Measurements from ENCODE around the gene NHSL2.
"Not testable (repeated sequence)": the region's sequence is repeated elsewhere in the genome, so short reads cannot be mapped to it uniquely, and the experiment has no call there.

The NHSL2 gene

GRCh38 chrX:71910643-71910985 lies at the start of gene NHSL2:
TSS of gene NHSL2 (plus strand) at chrX:71910845.
- peak; percentile 27 for DNase-seq

- DNase-seq: no peak
Measured at GRCh38 chrX:71867680-71868079, 43.0 kb upstream of the NHSL2 start.

DNA sequence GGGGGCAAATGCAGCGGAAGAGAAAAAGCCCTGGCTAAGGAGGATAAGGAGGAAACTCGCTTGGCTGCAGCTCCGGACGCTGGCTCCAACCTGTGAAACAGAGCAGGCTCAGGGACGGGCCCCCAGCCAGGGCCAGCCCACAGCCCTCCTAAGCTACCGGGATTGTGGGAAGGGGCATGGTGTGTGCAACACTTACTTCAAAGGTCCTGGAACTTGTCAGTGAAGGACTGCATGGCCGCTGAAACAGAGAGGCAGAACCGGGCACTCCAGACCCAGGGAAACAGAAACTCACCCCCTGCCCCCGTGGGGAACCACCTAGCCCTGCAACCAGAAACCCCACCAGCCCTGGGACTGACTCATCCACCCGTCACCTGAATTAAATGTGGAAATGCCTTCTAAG lies 41.1 kb upstream of the NHSL2 start:
- not testable (repeated sequence) for DNase-seq

- DNase-seq: no peak
Measured at GRCh38 chrX:71870208-71871098, 40.2 kb upstream of the NHSL2 start.

DNA sequence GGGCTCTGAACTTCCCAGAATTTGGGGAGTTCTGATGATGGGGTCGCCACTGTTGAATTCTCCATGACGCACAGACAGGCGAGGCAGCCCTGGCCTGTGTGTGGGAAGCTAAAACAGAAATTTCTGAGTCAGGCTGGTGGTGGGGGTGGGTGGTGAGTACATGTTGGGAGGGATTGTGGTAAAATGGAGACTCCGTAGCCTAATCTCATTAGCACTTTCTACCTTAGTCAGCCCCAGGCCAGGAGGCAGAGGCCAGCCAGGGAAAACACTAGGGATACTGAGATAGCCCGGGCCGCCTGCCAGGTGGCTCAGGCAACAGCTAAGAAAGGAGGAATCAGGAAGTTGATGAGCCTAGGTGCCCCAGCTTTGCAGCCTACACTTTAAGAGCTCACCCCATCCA lies 39.3 kb upstream of the NHSL2 start:
- DNase-seq: peak; percentile 66

- no peak for DNase-seq
Measured at GRCh38 chrX:71872542-71873458, 37.8 kb upstream of the NHSL2 start.

- no peak for DNase-seq
Measured at GRCh38 chrX:71873459-71873833, 37.2 kb upstream of the NHSL2 start.

GRCh38 chrX:71876841-71877240 lies 33.8 kb upstream of the NHSL2 start:
- DNase-seq: not testable (repeated sequence)

- no peak for DNase-seq
Measured at GRCh38 chrX:71885099-71885498, 25.5 kb upstream of the NHSL2 start.

DNA sequence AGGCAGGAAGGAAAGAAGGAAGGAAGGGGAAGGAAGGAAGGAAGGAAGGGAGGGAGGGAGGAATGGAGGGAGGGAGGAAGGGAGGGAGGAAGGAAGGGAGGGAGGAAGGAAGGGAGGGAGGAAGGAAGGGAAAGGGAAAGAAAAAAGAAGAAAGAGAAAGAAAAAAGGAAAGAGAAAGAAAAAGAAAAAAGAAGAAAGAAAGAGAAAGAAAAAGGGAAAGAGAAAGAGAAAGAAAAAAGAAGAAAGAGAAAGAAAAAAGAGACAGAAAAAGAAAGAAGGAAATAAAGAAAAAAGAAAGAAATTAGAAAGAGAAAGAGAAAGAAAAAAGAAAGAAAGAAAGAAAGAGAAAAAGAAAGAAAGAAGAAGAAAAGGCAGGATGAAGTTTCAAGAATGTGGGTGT lies 15.0 kb upstream of the NHSL2 start:
- DNase-seq: no peak

GRCh38 chrX:71906144-71906543 lies 4.5 kb upstream of the NHSL2 start:
- DNase-seq: no peak

DNA sequence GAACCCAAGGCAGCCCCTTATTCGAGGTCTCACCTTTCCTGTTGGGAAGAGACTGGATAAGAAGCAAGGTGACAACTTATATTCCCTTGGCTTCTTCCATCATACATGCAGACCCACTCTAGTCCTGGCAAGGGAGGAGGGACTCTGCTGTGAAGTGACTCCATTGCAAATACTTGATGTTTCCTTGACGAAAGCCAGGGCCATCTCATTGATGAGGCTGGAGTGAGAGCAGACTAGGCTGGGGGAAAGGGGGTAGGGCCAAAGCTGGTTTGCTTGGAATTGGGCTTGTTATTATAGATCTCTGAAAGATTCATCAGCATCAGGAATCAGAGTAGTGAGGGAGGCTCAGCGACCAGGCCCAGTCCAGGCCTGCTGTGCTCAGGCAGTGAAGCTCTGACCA lies 2.3 kb upstream of the NHSL2 start:
- DNase-seq: no peak

- peak; percentile 34 for DNase-seq
Measured at GRCh38 chrX:71909956-71910355, 689 bp upstream of the NHSL2 start.

DNA sequence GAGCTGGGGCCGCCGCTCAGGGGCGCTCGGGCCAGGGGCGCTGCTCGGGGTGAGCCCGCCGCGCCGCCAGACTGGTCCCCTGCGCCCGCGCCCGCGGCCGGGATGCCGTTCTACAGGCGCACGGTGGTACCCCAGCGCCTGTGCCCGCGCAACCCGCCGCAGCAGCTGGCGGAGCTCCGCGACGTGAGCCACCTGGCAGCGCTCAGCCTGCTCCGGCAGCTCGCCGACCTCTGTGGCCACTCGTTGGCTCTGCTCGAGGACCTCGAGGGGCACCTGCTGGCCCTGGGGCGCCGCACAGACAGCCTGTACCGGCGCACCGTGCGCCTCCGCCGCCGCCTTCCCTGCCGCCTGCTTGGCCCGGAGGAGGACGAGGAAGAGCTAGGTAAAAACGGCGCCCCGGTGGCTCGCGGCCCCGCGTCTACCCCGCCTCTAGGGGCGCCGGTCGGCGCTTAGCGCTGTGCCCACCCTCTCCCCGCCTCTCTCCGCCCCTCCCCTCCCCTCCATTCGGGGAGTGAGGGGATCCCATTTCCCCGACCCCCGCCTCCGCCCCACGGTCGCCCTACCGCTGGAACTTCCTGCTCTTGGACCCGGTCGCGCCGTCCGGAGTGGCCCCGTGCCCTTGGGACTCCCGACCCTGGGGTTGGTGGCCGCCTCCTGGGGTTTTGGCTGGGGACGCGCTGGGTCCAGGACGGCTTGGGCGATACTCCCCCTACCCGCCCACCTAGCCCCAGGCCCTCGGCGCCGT lies 513 bp downstream of the NHSL2 start:
- DNase-seq: no peak

GRCh38 chrX:71911731-71912050 lies 1.0 kb downstream of the NHSL2 start:
- no peak for DNase-seq

- DNase-seq: no peak
Measured at GRCh38 chrX:71912156-71912555, 1.5 kb downstream of the NHSL2 start.

GRCh38 chrX:71913156-71913950 lies 2.7 kb downstream of the NHSL2 start:
- no peak for DNase-seq

GRCh38 chrX:71917621-71918343 lies 7.1 kb downstream of the NHSL2 start:
- DNase-seq: peak; percentile 71

DNA sequence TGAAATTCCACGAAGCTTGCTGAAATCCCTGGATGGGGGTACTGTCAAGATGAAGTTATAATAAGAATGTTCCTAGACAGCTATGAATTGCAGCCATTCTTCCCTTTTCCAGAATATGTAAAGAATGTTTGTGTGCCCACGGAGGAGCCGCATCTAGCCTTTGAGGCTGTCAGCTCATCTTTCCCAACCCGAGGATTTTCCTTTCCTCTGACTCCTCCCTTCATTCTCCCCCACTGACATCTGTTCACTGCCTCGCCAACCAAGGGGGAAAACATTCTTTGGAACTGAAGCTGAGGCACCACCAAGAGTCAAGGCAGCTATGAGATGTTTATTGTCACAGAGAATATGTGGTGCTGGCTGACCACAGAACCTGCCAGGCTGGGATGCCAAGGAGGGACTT lies 8.8 kb downstream of the NHSL2 start:
- DNase-seq: peak; percentile 82

- no peak for DNase-seq
Measured at GRCh38 chrX:71919886-71920285, 9.2 kb downstream of the NHSL2 start.

DNA sequence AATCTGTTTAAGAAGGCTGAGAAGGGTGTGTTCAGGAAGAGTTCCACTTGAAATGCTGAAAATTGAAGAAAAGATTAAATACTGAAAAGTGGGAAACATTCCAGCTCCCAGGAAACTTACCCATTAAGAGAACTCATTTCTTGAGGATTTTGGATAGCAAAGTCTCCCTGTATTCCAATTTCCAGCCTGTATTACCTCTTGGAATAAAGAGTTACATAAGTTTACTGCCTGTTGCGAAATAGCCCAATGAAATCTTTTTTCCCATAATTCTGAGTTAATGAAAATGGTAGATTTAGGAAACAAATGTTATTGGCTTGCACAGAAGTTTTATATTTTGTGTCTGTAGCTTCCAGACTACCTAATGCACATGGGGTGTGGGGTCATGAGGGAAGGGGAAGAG lies 12.0 kb downstream of the NHSL2 start:
- DNase-seq: no peak

DNA sequence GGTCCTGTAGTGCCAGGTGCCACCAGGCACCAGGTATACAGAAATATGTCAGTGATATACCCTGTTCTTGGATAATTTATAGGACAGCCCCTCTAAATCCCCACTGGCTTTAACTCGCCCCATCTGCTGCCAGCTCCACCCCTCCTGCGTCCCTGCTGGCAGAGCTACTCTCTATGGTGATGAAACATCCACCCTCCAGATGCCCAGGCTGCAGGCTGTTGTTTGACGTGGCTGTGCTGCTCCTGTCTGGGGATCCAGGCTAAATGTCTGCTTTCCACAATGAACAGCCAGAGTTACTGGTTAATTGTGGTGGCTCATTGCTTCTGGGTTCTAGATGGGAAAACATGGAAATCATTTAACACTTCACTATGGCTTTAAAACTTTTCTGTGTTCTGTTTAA lies 12.9 kb downstream of the NHSL2 start:
- DNase-seq: no peak

Data from fibroblast of upper back skin (primary cell).